Endothelial cell of umbilical vein (primary cell): ENCODE results near the gene PSMB4. TPM values are rescaled to one million over a fixed set of nuclear protein-coding genes. Genes with fewer than 3 reads are reported as not detected.

Experiments used
- BruUV-seq: library from RNA; stranded (reverse); fragments of 400-500 nt; replicated peaks from 2 replicates; lab custom pipeline; 2021; lab: Mats Ljungman, UMichigan
- CTCF ChIA-PET: fragments of 300-600, 350-600 bp; sonication (Branson Sonifier 250); formaldehyde crosslinking; loops from one replicate; lab custom pipeline; 2021; ENCODE audit warnings: antibody characterized with exemption, inconsistent platforms; lab: Charles Lee
- POLR2A ChIA-PET: fragments of 300-600, 350-600 bp; sonication (Branson Sonifier 250); formaldehyde crosslinking; loops from one replicate; lab custom pipeline; 2021; ENCODE audit warnings: antibody characterized with exemption, inconsistent platforms; lab: Charles Lee
- DNase-seq: peaks from one replicate; pipeline ENCODE4 v3.0.0-alpha.2; 2011; ENCODE audit warnings: low read depth, low spot score
- FAIRE-seq: peaks from 2 replicates; lab custom pipeline; 2011; peaks lifted over from hg19 to GRCh38; lab: Jason Lieb, UNC
- H2AFZ ChIP-seq: 2 replicates; pipeline ENCODE4 v1.6.0; 2012; ENCODE audit warnings: low read depth, low read length, control low read depth, inconsistent platforms
- H3K27ac ChIP-seq: 2 replicates; pipeline ENCODE4 v1.5.1; 2011; ENCODE audit warnings: low read depth, mild to moderate bottlenecking, control low read depth, low read length, moderate library complexity; ENCODE audit not compliant: insufficient read depth
- H3K27me3 ChIP-seq, 2 experiments: 2 replicates each; pipeline versions ENCODE4 v1.6.0 to v1.6.1; 2011; ENCODE audit warnings: low read length in 2 of 2, mixed read lengths in 1 of 2; ENCODE audit not compliant: control insufficient read depth in 2 of 2, insufficient read depth in 2 of 2
- H3K36me3 ChIP-seq, 2 experiments: 2 replicates in 1 of 2; 3 replicates in 1 of 2; pipeline ENCODE4 v1.5.1; 2011; ENCODE audit warnings: low read length in 2 of 2, mild to moderate bottlenecking in 1 of 2, moderate library complexity in 1 of 2; ENCODE audit not compliant: control insufficient read depth in 2 of 2, insufficient read depth in 2 of 2; ENCODE audit errors: extremely low read depth in 1 of 2
- H3K4me1 ChIP-seq: 3 replicates; pipeline ENCODE4 v1.5.1; 2011; ENCODE audit warnings: mild to moderate bottlenecking, low read length; ENCODE audit not compliant: control insufficient read depth, insufficient read depth; ENCODE audit errors: extremely low read depth
- H3K4me2 ChIP-seq: 2 replicates; pipeline ENCODE4 v1.6.1; 2011; ENCODE audit warnings: low read length, control low read depth, mixed read lengths; ENCODE audit not compliant: insufficient read depth
- H3K4me3 ChIP-seq, 3 experiments: fragments of 200-600 bp in 1 of 3; sonication (generic), shearing (Covaris generic) in 1 of 3; replicated peaks in 1 of 3; 2 replicates each; pipeline ENCODE4 v1.5.1; 2011 to 2016; ENCODE audit warnings: control low read depth in 3 of 3, low read length in 3 of 3, mild to moderate bottlenecking in 2 of 3, inconsistent platforms in 1 of 3, low read depth in 1 of 3, moderate library complexity in 1 of 3; ENCODE audit not compliant: insufficient read depth in 1 of 3
- H3K79me2 ChIP-seq: 2 replicates; pipeline ENCODE4 v1.6.0; 2012; ENCODE audit warnings: low read length, inconsistent platforms; ENCODE audit not compliant: control insufficient read depth, insufficient read depth
- H3K9ac ChIP-seq: replicated peaks from 2 replicates; pipeline ENCODE3; 2011; ENCODE audit warnings: low read length, control low read depth; ENCODE audit not compliant: insufficient read depth; ENCODE audit errors: extremely low read depth
- H3K9me1 ChIP-seq: replicated peaks from 3 replicates; pipeline ENCODE4 v1.6.0; 2011; ENCODE audit warnings: mild to moderate bottlenecking, low read length; ENCODE audit not compliant: control insufficient read depth, insufficient read depth; ENCODE audit errors: extremely low read depth
- H3K9me3 ChIP-seq: replicated peaks from 2 replicates; pipeline ENCODE4 v1.5.1; 2012; ENCODE audit warnings: low read length, inconsistent platforms; ENCODE audit not compliant: control insufficient read depth, insufficient read depth
- H4K20me1 ChIP-seq: replicated peaks from 2 replicates; pipeline ENCODE3; 2011; ENCODE audit warnings: mild to moderate bottlenecking, low read length; ENCODE audit not compliant: control insufficient read depth, insufficient read depth; ENCODE audit errors: extremely low read depth
- EZH2 ChIP-seq: IDR thresholded peaks from 2 replicates; pipeline ENCODE4 v1.6.1; 2012; ENCODE audit warnings: borderline replicate concordance, low read depth, mild to moderate bottlenecking, moderate library complexity, low read length, inconsistent platforms; ENCODE audit not compliant: severe bottlenecking
- FOS ChIP-seq: IDR thresholded peaks from 2 replicates; pipeline ENCODE4 v1.6.1; 2011; ENCODE audit warnings: mild to moderate bottlenecking, low read length, moderate library complexity, borderline replicate concordance; ENCODE audit not compliant: insufficient read depth
- GATA2 ChIP-seq: IDR thresholded peaks from 2 replicates; pipeline ENCODE4 v1.7.0; 2011; ENCODE audit warnings: low read depth, mild to moderate bottlenecking, moderate library complexity, mixed read lengths, low read length; ENCODE audit not compliant: insufficient read length, insufficient read depth
- JUN ChIP-seq: IDR thresholded peaks from 2 replicates; pipeline ENCODE4 v1.6.1; 2011; ENCODE audit warnings: borderline replicate concordance, low read depth; ENCODE audit not compliant: insufficient read length, insufficient read depth
- MYC ChIP-seq: IDR thresholded peaks from one replicate; pipeline ENCODE4 v1.6.1; 2011; ENCODE audit warnings: mild to moderate bottlenecking, low read depth, low read length
- POLR2A ChIP-seq: IDR thresholded peaks from 2 replicates; pipeline ENCODE4 v1.6.1; 2012; ENCODE audit warnings: low read depth, mild to moderate bottlenecking, control low read depth, low read length
- POLR2AphosphoS5 ChIP-seq: IDR thresholded peaks from 2 replicates; pipeline ENCODE4 v1.6.1; 2012; ENCODE audit warnings: low read depth, mild to moderate bottlenecking, control low read depth, low read length, moderate library complexity; ENCODE audit not compliant: insufficient read depth
- dilution Hi-C: fragments of 300-500 bp; cut with MboI; formaldehyde crosslinking; loops from one replicate; pipeline ENCODE4 v1.15.0; 2019; ENCODE audit warnings: low sequenced_read_pairs; ENCODE audit not compliant: extremely low pct_ligation_motif_present
- intact Hi-C: fragments of 100-400 bp; cut with micrococcal nuclease; formaldehyde crosslinking; loops from one replicate; pipeline ENCODE4 v1.10.0; 2022
- polyA plus RNA-seq, 4 experiments: library from polyadenylated mRNA; depleted of rRNA in 3 of 4; stranded (reverse) in 3 of 4; unstranded in 1 of 4; fragments of >200 nt; gene quantifications; 2 replicates each; pipeline versions ENCODE4 v1.2.1 to v1.2.3, GENCODE V29; 2011 to 2012; ENCODE audit warnings: missing spikeins in 1 of 4
- total RNA-seq: library from RNA; stranded (reverse); gene quantifications from 2 replicates; pipeline ENCODE4 v1.2.3, GENCODE V29; 2021
- TF ChIP-seq, protein P1 (sequence below), 2 donors: IDR thresholded peaks; 1 replicate in 1 of 2; 2 replicates in 1 of 2; pipeline ENCODE4 v1.5.1; 2011; ENCODE audit warnings: low read length in 2 of 2, mild to moderate bottlenecking in 2 of 2, moderate library complexity in 2 of 2, control low read depth in 1 of 2, inconsistent platforms in 1 of 2, low read depth in 1 of 2; ENCODE audit not compliant: insufficient read depth in 1 of 2; ENCODE audit errors: extremely low read depth in 1 of 2
- TF ChIP-seq, protein P2 (sequence below): IDR thresholded peaks from 2 replicates; pipeline ENCODE4 v1.6.1; 2011; ENCODE audit not compliant: insufficient read depth, insufficient read length

Gene PSMB4
- total and polyA plus RNA-seq, 2 donors (not counting 3 experiments of a cell fraction or from before 2014, with no cell fraction given), result 335 to 835 TPM

DNA sequence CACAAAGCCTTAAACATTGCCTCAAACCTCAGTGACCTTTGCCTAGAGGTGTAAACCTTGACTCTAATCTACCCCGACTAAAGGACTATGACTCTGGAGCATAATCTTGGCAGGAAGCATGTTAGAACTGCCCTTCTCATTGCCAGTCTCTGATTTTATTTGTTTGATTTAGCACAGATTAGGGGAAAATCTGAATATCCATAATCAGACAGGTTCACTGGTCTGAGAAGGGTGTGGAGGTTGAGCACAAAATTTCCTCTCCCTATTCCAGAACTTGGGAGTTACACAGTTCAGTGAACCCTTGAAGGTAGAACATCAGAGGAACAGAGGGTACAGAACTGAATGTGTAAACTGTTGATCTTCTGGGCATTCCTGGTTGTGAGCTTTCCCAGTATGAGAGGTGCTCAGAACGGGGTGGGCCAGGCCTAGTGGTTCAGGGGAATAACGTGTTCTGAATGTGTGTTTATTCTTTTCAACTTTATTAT, 8.3 kb upstream of the PSMB4 start:
- no peak for TF ChIP-seq FOS
- no peak for TF ChIP-seq MYC
- TF ChIP-seq GATA2, result no peak
- no peak overlapping the region for H3K9ac ChIP-seq
- no peaks in the 10 kb centered on the region for H3K4me1 ChIP-seq
- no peaks in the 10 kb centered on the region for H3K36me3 ChIP-seq
- POLR2A ChIA-PET, result no interaction called here
- FAIRE-seq, result no peak
- no peaks in the 10 kb centered on the region for H3K9me1 ChIP-seq
- no peaks in the 10 kb centered on the region for H3K9me3 ChIP-seq
- CTCF ChIA-PET, result interaction anchor here (1.4 kb wide), 1 partner anchor 51 kb away, joined by 3 read pairs; no protein-coding TSS in a partner anchor
- peaks cover 0 to 5% of the 10 kb centered on the region in 2 experiments for H3K27me3 ChIP-seq
- no peak overlapping the region for H3K27ac ChIP-seq
- dilution Hi-C loops (no loop called here), intact Hi-C loops (no loop called here)
- H3K79me2 ChIP-seq, result no peaks in the 10 kb centered on the region
- BruUV-seq, result no TSS peak
- no peaks in the 10 kb centered on the region for H4K20me1 ChIP-seq
- DNase-seq, result no peak
- no peak overlapping the region for H2AFZ ChIP-seq
- no peak overlapping the region for H3K4me3 ChIP-seq
- H3K4me2 ChIP-seq, result no peak overlapping the region

DNA sequence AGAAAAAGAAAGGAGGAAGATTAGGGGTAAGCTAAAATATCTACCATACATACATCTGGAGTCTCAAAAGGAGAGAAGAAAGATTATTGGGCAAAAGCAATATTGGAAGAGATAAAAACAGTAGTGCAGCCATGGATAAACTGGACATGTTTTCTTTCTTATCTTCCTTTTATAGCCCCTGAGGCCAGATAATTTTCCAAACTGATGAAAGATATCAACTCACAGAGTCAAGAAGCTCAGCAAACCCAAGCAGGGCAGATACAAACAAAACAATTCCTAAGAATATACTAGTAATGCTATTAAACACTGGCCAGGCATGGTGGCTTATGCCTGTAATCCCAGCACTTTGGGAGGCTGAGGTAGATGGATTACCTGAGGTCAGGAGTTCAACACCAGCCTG, 5.8 kb upstream of the PSMB4 start:
- TF ChIP-seq, protein P1, sequence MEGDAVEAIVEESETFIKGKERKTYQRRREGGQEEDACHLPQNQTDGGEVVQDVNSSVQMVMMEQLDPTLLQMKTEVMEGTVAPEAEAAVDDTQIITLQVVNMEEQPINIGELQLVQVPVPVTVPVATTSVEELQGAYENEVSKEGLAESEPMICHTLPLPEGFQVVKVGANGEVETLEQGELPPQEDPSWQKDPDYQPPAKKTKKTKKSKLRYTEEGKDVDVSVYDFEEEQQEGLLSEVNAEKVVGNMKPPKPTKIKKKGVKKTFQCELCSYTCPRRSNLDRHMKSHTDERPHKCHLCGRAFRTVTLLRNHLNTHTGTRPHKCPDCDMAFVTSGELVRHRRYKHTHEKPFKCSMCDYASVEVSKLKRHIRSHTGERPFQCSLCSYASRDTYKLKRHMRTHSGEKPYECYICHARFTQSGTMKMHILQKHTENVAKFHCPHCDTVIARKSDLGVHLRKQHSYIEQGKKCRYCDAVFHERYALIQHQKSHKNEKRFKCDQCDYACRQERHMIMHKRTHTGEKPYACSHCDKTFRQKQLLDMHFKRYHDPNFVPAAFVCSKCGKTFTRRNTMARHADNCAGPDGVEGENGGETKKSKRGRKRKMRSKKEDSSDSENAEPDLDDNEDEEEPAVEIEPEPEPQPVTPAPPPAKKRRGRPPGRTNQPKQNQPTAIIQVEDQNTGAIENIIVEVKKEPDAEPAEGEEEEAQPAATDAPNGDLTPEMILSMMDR (IDR thresholded peaks at IDR 0.05; ENCODE audit: extremely low read depth in 1 of 2, insufficient read depth in 1 of 2, low read depth in 1 of 2, low read length in 2 of 2), result no peak
- TF ChIP-seq, protein P2, sequence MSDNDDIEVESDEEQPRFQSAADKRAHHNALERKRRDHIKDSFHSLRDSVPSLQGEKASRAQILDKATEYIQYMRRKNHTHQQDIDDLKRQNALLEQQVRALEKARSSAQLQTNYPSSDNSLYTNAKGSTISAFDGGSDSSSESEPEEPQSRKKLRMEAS, result no peak
- TF ChIP-seq JUN (no peak), MYC (no peak), POLR2A (no peak), FOS (no peak), GATA2 (no peak), POLR2AphosphoS5 (no peak), EZH2 (no peak)
- ChIA-PET POLR2A (no interaction called here), CTCF (interaction anchor here (1.2 to 2.1 kb wide), 2 partner anchors 9 to 53 kb away, joined by 3 to 7 read pairs; no protein-coding TSS in a partner anchor)
- Histone ChIP-seq H3K27ac (no peak overlapping the region), H3K9me1 (no peaks in the 10 kb centered on the region), H4K20me1 (no peaks in the 10 kb centered on the region), H3K9ac (no peak overlapping the region), H3K4me3 (no peak overlapping the region), H3K4me2 (no peak overlapping the region), H3K79me2 (no peaks in the 10 kb centered on the region), H3K27me3 (peaks cover 0 to 2% of the 10 kb centered on the region in 2 experiments), H3K9me3 (no peaks in the 10 kb centered on the region), H3K4me1 (no peaks in the 10 kb centered on the region), H3K36me3 (no peaks in the 10 kb centered on the region), H2AFZ (no peak overlapping the region)
- FAIRE-seq (no peak), DNase-seq (no peak)
- intact Hi-C loops (no loop called here), dilution Hi-C loops (no loop called here)
- no TSS peak for BruUV-seq
